ENCODE results near the gene COASY.

COASY gene

DNA sequence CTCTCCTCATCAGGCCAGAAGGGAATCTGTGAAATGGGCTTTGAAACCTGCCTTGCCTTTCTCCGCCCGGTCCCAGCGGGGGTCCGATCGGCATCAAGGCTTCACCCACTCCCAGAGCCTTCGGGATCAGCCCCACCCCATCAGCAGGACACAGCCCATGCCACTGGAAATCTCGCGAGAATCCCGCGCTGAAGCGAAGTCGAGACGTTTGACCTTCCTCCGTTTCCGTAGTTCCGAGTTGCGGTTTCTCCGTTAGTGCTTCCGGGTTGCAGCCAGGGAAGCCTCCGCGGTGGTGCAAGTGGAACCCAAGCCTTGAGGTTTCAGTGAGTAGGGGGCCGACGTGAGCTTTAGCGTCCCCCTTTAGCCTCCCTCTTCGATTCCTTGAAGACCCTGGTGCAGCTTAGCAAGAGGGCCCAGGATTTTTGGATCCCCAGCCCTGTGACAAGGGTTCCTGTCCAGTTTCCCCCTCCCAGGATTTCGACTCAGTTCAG is at the start of gene COASY:
Gene COASY, plus strand, starts transcription at position 252 of the 491 bp plus-strand sequence. CDS start 475 bp downstream, outside the sequence.
- DNase-seq = peak; percentile 99

GRCh38 chr17:42512246-42512645 is 49.7 kb upstream of the COASY start:
- no peak for DNase-seq

GRCh38 chr17:42512733-42513251 is 49.2 kb upstream of the COASY start:
- no peak for DNase-seq

- DNase-seq = no peak
These were observed 48.3 kb upstream of the COASY start for GRCh38 chr17:42513686-42514085.

DNA sequence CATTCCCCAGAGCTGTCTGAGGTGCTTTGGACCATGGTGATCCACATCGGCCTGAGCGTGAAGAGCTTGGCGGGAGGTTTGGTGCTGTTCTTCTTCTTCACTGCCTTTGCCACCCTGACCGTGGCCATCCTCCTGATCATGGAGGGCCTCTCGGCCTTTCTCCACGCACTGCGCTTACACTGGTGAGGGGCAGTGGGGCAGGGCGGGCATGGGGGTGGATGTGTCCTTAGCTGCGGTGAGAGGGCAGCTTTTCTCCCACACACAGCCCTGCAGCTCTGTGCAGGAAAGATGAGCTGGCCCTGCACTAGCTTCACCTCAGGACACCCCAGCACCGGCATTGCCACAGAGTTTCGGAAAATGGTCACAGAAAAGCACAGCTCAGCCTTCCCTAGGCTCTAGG is 47.7 kb upstream of the COASY start:
- no peak for DNase-seq

DNA sequence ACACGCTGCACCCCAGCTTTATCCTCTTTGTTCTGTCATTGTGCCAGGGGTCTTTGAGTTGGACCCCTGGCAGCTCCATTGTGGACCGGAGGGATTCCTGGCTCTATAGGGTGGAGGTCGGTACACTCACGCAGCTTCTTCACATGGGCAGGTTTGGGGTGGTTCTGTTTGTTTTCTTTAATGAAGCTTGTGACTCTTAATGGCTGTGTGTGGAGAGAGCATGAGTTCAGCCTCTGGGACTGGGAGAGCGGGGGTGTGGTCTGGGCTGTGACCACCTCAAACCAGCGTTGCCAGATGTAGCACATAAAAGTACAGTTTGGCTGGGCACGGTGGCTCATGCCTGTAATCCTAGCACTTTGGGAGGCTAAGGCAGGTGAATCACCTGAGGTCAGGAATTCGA is 47.1 kb upstream of the COASY start:
- no peak for DNase-seq

GRCh38 chr17:42517516-42517915 is 44.4 kb upstream of the COASY start:
- DNase-seq = peak; percentile 78

DNA sequence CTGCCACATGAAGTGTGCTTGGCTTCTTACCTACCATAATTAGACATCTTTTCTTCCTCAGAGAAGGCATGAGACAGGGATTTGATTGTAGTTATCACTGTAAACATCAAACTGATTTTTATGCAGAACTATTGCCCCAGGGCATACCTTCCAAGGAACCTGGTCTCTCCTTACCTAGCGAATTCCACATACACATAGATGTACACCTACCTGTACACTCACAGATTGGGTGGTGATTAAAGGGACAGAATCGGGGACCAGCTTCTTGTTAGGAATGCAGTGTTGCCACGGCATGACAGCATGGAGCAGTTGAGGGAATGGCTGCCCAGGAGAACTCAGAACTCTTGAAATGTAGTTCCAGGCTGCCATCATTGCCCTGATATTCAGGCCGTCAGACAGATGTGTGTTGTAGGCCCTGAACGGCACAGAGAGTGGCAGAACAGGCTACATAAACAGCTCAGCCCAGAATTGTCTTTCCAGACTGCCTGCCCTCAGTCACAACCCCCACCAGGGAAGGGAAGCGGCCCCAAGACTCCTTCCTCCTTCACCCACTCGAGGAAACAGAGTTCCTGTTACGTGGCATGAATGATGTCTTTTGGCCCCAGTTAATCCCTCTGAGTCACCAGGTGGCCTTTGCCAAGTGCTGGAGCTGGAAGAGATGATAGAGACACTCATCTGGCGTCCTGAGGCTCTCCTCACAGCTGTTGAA is 43.7 kb upstream of the COASY start:
- DNase-seq = peak; percentile 68

GRCh38 chr17:42518755-42519545 is 43.0 kb upstream of the COASY start:
- DNase-seq = peak; percentile 87

DNA sequence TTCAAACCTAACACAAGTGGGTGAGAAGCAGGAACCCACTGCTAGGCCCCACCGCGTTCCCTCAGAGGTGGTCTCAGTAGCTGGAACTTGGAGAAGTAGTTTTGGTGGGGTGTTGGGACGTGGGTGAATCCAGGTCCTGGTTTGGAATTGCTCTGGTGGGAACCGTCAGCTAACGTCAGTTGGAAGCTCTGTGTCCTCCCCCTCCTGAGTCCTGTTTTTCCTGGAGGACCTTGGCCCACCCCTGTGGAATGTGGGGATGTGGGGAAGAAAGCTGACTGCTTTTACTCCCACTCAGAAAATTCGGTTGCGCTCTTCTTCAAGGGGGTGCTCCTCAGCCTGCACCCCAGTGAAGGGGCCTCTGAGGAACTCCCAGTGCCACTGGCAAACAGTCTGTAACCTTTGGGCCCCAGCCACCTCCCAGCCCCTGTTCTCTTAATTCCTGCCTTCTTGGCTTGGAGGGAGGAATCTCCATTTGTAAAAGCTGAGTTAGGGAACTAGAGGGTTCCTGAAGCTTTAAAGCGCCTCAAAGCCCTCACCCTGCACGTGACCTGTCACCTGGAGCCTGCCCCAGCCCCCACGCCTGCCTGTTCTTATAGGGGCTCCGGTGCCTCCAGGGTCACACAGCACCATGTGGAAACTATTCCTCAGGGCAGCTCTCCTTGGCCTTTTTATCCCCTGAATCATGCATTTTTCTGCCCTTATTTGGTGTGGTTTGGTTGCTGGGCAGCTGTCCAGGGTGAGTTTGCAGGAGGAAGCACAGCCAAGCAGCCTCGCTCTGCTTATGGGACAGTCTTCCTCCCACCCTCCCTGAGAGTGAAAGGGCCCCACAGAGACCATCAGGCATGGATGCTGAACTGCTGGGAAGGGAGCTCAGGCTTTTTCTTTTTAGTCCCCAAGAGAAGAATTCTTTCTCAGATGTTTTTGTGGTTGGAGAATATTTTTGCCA is 42.1 kb upstream of the COASY start:
- DNase-seq = no peak

- DNase-seq = no peak
These were observed 41.4 kb upstream of the COASY start for GRCh38 chr17:42520540-42520951.

GRCh38 chr17:42521036-42521435 is 40.9 kb upstream of the COASY start:
- DNase-seq = no peak

DNA sequence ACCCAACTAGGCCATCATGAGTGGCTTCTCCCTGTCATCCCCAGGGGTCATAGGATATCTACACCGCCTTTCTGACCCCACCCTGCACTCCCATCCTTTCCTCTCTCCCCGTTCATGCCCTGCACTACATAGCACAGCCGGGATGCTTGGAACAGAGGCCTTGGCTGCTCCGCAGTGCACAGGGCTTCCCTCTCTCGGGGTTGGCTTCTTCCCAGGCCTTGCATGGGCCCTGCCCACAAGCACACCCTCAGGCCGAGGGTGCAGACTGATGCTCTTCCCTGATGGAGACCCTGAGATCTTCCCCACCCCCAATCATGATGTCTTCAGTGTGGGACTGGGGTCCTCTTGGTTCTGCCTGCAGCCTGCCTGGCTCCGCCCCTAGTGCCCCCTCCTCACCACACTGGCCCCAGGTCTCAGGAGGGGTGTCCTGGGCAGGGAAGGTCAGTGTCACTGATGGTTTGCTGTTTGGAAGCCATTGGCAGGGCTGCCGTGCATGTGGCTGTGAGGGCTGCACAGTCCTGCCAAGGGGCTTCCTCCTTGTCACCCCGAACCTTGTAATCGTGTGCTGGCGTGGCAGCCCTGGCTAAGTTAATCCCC is 40.2 kb upstream of the COASY start:
- no peak for DNase-seq

DNA sequence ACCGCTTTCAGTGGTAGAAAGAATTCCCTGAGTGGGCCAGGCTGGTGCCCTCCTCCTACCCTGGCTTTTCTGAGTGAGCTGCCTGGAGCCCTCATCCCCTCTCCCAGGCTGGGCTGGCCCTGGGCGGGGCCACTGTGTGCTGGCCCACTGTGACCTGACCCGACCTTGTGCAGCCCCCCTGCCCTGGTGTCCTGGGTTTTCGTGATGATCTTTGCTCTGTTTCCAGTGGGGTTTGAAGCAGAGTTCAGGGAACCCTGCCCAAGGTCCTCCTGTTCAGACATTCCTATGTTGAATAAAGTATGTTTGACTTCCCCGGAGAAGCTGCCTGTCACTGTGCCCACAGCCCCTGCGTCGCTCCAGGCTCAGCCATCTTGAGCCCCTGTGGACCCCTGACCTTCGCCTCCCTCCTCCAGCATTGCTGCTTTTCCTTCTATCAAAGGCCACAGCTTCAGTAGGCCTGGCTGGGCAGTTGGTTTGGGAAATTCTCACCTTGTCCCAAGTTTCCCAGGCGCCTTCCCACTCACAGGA is 39.6 kb upstream of the COASY start:
- no peak for DNase-seq

DNA sequence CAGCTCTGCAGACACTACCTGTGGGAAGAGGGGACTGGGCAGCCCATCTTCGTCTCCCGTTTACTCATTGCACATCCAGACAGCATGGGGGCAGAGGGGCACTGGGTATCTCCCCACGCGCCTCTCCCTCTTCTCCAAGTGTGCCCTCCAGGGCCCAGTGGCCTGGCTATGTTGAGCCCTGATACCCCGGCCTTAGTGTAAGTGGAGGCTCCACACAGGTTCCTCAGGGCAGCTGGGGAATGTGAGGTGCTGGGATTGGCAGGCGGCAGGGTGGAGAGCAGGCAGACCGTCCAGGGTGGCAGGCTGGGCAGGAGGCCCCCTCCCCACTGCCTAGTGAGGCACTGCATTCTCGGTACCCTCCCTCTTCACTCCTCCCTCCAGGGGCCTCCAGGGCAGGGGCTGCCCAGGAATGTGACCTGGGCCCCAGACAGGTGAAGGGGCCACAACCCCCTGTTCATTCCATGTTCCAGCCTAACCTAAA is 39.1 kb upstream of the COASY start:
- DNase-seq = no peak

DNA sequence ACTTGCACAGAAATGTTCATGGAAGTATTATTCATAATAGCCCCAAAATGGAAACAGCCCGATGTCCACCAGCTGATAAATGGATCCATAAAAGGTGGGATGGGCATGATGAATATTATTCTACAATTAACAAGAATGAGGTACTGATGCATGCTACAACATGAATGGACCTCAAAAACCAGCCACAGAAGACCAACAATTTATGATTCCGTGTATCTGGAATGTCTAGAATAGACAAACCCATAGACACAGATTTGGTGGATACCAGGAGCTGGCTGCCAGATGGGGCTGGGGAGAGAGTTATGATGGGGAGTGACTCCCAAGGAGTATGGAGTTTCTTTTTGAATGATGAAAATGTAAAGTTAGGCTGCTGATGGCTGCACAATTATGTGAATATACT is 36.7 kb upstream of the COASY start:
- DNase-seq = no peak

GRCh38 chr17:42526031-42526444 is 35.9 kb upstream of the COASY start:
- DNase-seq = no peak

GRCh38 chr17:42527932-42528331 is 34.0 kb upstream of the COASY start:
- no peak for DNase-seq

- DNase-seq = no peak
These were observed 32.9 kb upstream of the COASY start for GRCh38 chr17:42529061-42529460.

DNA sequence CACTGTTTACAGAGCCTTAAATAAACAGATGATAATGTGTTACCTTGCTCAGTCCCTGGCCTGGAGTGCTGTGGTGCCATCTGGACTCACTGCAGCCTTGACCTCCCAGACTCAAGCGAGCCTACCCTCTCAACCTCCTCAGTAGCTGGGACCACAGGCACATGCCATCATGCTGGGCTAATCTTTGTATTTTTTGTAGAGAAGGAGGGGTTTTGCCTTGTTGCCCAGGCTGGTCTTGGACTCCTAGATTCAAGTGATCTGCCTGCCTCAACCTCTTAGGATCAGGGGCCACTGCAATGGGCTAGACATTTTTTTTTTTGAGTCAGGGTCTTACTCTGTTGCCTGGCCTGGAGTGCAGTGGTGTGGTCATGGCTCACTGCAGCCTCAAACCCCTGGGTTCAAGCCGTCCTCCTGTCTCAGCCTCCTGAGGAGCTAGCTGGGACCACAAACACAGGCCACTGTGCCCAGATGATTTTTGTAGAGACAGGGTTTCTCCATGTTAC is 30.9 kb upstream of the COASY start:
- DNase-seq = peak; percentile 95

- peak; percentile 83 for DNase-seq
These were observed 30.2 kb upstream of the COASY start for GRCh38 chr17:42531455-42532354.

Measured in NCI-H69 (cell line).